HepG2 (cell line): ENCODE results near the gene ZBTB46. TPM values are rescaled to one million over a fixed set of nuclear protein-coding genes. Genes with fewer than 3 reads are reported as not detected.

Experiments used
- ATAC-seq: fragments of 200-7000 bp; cut with Tn5 transposase; 3 replicates; pipeline ENCODE4 v1.9.1; 2020; ENCODE audit warnings: mild to moderate bottlenecking, moderate library complexity
- BruUV-seq: library from RNA; stranded (reverse); fragments of 400-500 nt; replicated peaks from 2 replicates; lab custom pipeline; 2021; lab: Mats Ljungman, UMichigan
- CTCF ChIA-PET: fragments of 300-600 bp; formaldehyde crosslinking; extraction: SDS; loops from one replicate; lab custom pipeline; 2021; ENCODE audit warnings: low total read pairs, inconsistent platforms, low intra/inter-chr PET ratio; lab: Yijun Ruan, JAX
- POLR2A ChIA-PET: fragments of 350-600 bp; sonication (Branson Sonifier 250); formaldehyde crosslinking; loops from one replicate; lab custom pipeline; 2020; ENCODE audit warnings: antibody characterized with exemption, inconsistent platforms; lab: Yijun Ruan, JAX
- DNase-seq: peaks from one replicate; pipeline ENCODE4 v3.0.0-alpha.2; 2015; ENCODE audit warnings: low spot score
- FAIRE-seq: peaks from 3 replicates; lab custom pipeline; 2011; peaks lifted over from hg19 to GRCh38; lab: Jason Lieb, UNC
- H2AFZ ChIP-seq: one replicate; pipeline ENCODE4 v1.6.1; 2011; ENCODE audit warnings: low read length, inconsistent platforms
- H3K27ac ChIP-seq: fragments of 300-600 bp; 3 replicates; pipeline ENCODE4 v1.8.0; 2011; ENCODE audit warnings: mixed run types, mild to moderate bottlenecking, mixed read lengths, low read length, inconsistent platforms; ENCODE audit not compliant: insufficient read depth; ENCODE audit errors: extremely low read length
- H3K27me3 ChIP-seq, 2 experiments: fragments of 200-600 bp in 1 of 2; 2 replicates in 1 of 2; 3 replicates in 1 of 2; pipeline versions ENCODE4 v1.6.0 to v1.8.0; 2011; ENCODE audit warnings: low read length in 2 of 2, mild to moderate bottlenecking in 2 of 2, moderate library complexity in 2 of 2, inconsistent platforms in 1 of 2; ENCODE audit not compliant: insufficient read depth in 2 of 2, control insufficient read depth in 1 of 2
- H3K36me3 ChIP-seq, 2 experiments: fragments of 200-600 bp in 1 of 2; replicated peaks in 1 of 2; 2 replicates in 1 of 2; 3 replicates in 1 of 2; pipeline versions ENCODE4 v1.5.1 to v1.8.0; 2011; ENCODE audit warnings: low read length in 2 of 2, inconsistent platforms in 1 of 2; ENCODE audit not compliant: insufficient read depth in 2 of 2, control insufficient read depth in 1 of 2
- H3K4me1 ChIP-seq: 2 replicates; pipeline ENCODE4 v1.5.1; 2012; ENCODE audit warnings: low read length, inconsistent platforms; ENCODE audit not compliant: insufficient read depth
- H3K4me2 ChIP-seq: 2 replicates; pipeline ENCODE4 v1.6.0; 2011; ENCODE audit warnings: low read depth, low read length, inconsistent platforms
- H3K4me3 ChIP-seq, 3 experiments: fragments of 200-600 bp in 1 of 3; sonication (generic), shearing (Covaris generic) in 1 of 3; replicated peaks in 1 of 3; 2 replicates each; pipeline ENCODE4 v1.5.1; 2011 to 2016; ENCODE audit warnings: low read length in 3 of 3, inconsistent platforms in 2 of 3, low read depth in 2 of 3, mild to moderate bottlenecking in 2 of 3, control low read depth in 1 of 3, mixed read lengths in 1 of 3; ENCODE audit not compliant: insufficient read depth in 1 of 3
- H3K79me2 ChIP-seq: one replicate; pipeline ENCODE4 v1.6.1; 2011; ENCODE audit warnings: low read length, inconsistent platforms; ENCODE audit not compliant: insufficient read depth
- H3K9ac ChIP-seq: 2 replicates; pipeline ENCODE4 v1.6.0; 2011; ENCODE audit warnings: mild to moderate bottlenecking, low read depth, low read length, inconsistent platforms; ENCODE audit not compliant: insufficient read depth
- H3K9me3 ChIP-seq: 2 replicates; pipeline ENCODE4 v1.5.1; 2012; ENCODE audit warnings: mild to moderate bottlenecking, low read length
- H4K20me1 ChIP-seq: 2 replicates; pipeline ENCODE4 v1.6.0; 2011; ENCODE audit warnings: inconsistent platforms, mild to moderate bottlenecking, low read length, moderate library complexity; ENCODE audit not compliant: insufficient read depth
- CHCHD3 ChIP-seq: sonication (generic); formaldehyde crosslinking; IDR thresholded peaks from 2 replicates; pipeline ENCODE4 v1.8.0; 2022; ENCODE audit warnings: mild to moderate bottlenecking, missing genetic modification reagents, moderate library complexity
- FIP1L1 ChIP-seq: fragments of 200-400 bp; formaldehyde crosslinking; IDR thresholded peaks from 2 replicates; pipeline ENCODE4 v1.6.1; 2018; ENCODE audit warnings: low read depth, mild to moderate bottlenecking, low read length, moderate library complexity, borderline replicate concordance; ENCODE audit not compliant: insufficient read depth
- GABPB1 ChIP-seq: IDR thresholded peaks from 2 replicates; pipeline ENCODE4 v1.6.1; 2016; ENCODE audit warnings: mild to moderate bottlenecking, missing genetic modification reagents, moderate library complexity, missing compliant biosample characterization
- KLF6 ChIP-seq: IDR thresholded peaks from 2 replicates; pipeline ENCODE4 v1.8.0; 2016; ENCODE audit warnings: missing biosample characterization, missing genetic modification reagents
- NR3C1 ChIP-seq: sonication (generic); formaldehyde crosslinking; IDR thresholded peaks from 2 replicates; pipeline ENCODE4 v1.4.0; 2020; ENCODE audit warnings: missing genetic modification reagents
- PHF21A ChIP-seq: sonication (generic); formaldehyde crosslinking; IDR thresholded peaks from 2 replicates; pipeline ENCODE4 v1.5.0; 2020; ENCODE audit warnings: mild to moderate bottlenecking, missing genetic modification reagents
- PHF5A ChIP-seq: IDR thresholded peaks from one replicate; pipeline ENCODE4 v1.6.1; 2018; ENCODE audit warnings: low read depth, missing genetic modification reagents; ENCODE audit not compliant: unreplicated experiment
- RAD21 ChIP-seq: fragments of 450-650 bp; formaldehyde crosslinking; IDR thresholded peaks from 2 replicates; pipeline ENCODE4 v1.5.0; 2020; ENCODE audit warnings: mild to moderate bottlenecking
- SNAPC5 ChIP-seq: sonication (generic); formaldehyde crosslinking; IDR thresholded peaks from 2 replicates; pipeline ENCODE4 v1.8.1; 2023; ENCODE audit warnings: mild to moderate bottlenecking, missing genetic modification reagents, borderline replicate concordance
- ZNF207 ChIP-seq: fragments of 450-650 bp; IDR thresholded peaks from 2 replicates; pipeline ENCODE4 v1.6.1; 2016; ENCODE audit warnings: antibody characterized with exemption, borderline replicate concordance
- ZNF260 ChIP-seq: sonication (generic); formaldehyde crosslinking; IDR thresholded peaks from 2 replicates; pipeline ENCODE4 v1.4.0; 2020; ENCODE audit warnings: missing genetic modification reagents, low read depth, mild to moderate bottlenecking, borderline replicate concordance
- ZNF816 ChIP-seq: sonication (generic); formaldehyde crosslinking; IDR thresholded peaks from 2 replicates; pipeline ENCODE4 v1.8.0; 2022; ENCODE audit warnings: missing genetic modification reagents, mild to moderate bottlenecking, borderline replicate concordance
- WGBS: methylation state at CpG from one replicate; pipeline ENCODE4 v1.1.6; 2017; ENCODE audit warnings: low lambda C conversion rate; 5-methylcytosine and 5-hydroxymethylcytosine counted together
- in situ Hi-C: cut with HindIII; loops from 2 replicates; pipeline ENCODE4 v1.10.0; 2017; ENCODE audit warnings: low pct_unique_long_range_greater_than_20kb; ENCODE audit not compliant: extremely low pct_ligation_motif_present
- intact Hi-C: fragments of 100-400 bp; cut with micrococcal nuclease; formaldehyde crosslinking; loops from one replicate; pipeline ENCODE4 v1.10.0; 2022; ENCODE audit not compliant: unreplicated experiment
- polyA plus RNA-seq, 8 experiments: library from polyadenylated mRNA; depleted of rRNA in 3 of 8; stranded (reverse) in 7 of 8; unstranded in 1 of 8; fragments of >200 nt; fragmentation: Illumina TruSeq in 4 of 8; extraction: Trizol in 4 of 8; gene quantifications; 2 replicates each; pipeline versions ENCODE4 v1.2.1 to v1.2.3, GENCODE V29; 2011 to 2016; ENCODE audit warnings: low read depth in 4 of 8, missing spikeins in 1 of 8, mixed read lengths in 1 of 8; ENCODE audit not compliant: insufficient read depth in 1 of 8
- total RNA-seq, 5 experiments: library from RNA; depleted of rRNA; stranded (reverse); fragments of >200 nt; fragmentation: Illumina TruSeq; extraction: Trizol; gene quantifications; 2 replicates each; pipeline ENCODE4 v1.2.3, GENCODE V29; 2016; ENCODE audit warnings: low read depth in 1 of 5

ZBTB46 gene
- total and polyA plus RNA-seq, 2 of the 13 experiments (the other 11 are each of a cell fraction or from before 2014, with no cell fraction given), result 1.6 to 13.5 TPM

- Histone ChIP-seq H3K36me3 (no peaks in the 10 kb centered on the region), H3K27ac (peak overlapping the region; percentile 54), H3K4me2 (no peak overlapping the region), H3K27me3 (no peaks in the 10 kb centered on the region), H3K4me1 (peaks cover 17% of the 10 kb centered on the region), H3K79me2 (no peaks in the 10 kb centered on the region), H3K9ac (no peak overlapping the region), H4K20me1 (no peaks in the 10 kb centered on the region), H3K4me3 (no peak overlapping the region), H3K9me3 (no peaks in the 10 kb centered on the region), H2AFZ (no peak overlapping the region)
- ATAC-seq (no peak), DNase-seq (no peak), FAIRE-seq (no peak)
- no peak for TF ChIP-seq SNAPC5 (CRISPR knock-in tag)
- TF ChIP-seq ZNF260 (CRISPR knock-in tag), result no peak
- TF ChIP-seq FIP1L1, result no peak
- TF ChIP-seq PHF21A (CRISPR knock-in tag), result no peak
- no peak for TF ChIP-seq PHF5A (CRISPR knock-in tag)
- no peak for TF ChIP-seq KLF6 (CRISPR knock-in tag)
- TF ChIP-seq RAD21 (CRISPR knock-in tag), result no peak
- no peak for TF ChIP-seq ZNF207
- no peak for TF ChIP-seq ZNF816
- no peak for TF ChIP-seq GABPB1
- no peak for TF ChIP-seq NR3C1 (CRISPR knock-in tag)
- no peak for TF ChIP-seq CHCHD3 (CRISPR knock-in tag)
- in situ Hi-C loops, result no loop called here
- POLR2A ChIA-PET, result interaction anchor here (0.7 to 1.6 kb wide), 2 partner anchors 29 to 57 kb away, joined by 4 read pairs; partner anchors contain the start of gene LIME1
- CTCF ChIA-PET, result no interaction called here
- 95% methylated on average over 7 of the region's 7 CpGs for WGBS
- intact Hi-C loops, result no loop called here
- BruUV-seq, result no TSS peak
Observed at GRCh38 chr20:63765902-63766301, 65.2 kb downstream of the ZBTB46 start.
